A673 (cell line): ENCODE data around the gene CBLN1. TPM values are rescaled to one million over a fixed set of nuclear protein-coding genes. Genes with fewer than 3 reads are reported as not detected.

Experiments
- BruUV-seq: library from RNA; stranded (reverse); fragments of 400-500 nt; replicated peaks from 2 replicates; lab custom pipeline; 2021; lab: Mats Ljungman, UMichigan
- CTCF ChIA-PET: fragments of 300-600 bp; sonication (Branson Sonifier 250); formaldehyde crosslinking; loops from one replicate; lab custom pipeline; 2022; ENCODE audit warnings: antibody characterized with exemption; lab: Charles Lee
- POLR2A ChIA-PET: fragments of 300-600 bp; sonication (Branson Sonifier 250); formaldehyde crosslinking; loops from one replicate; lab custom pipeline; 2022; ENCODE audit warnings: antibody characterized with exemption; ENCODE audit not compliant: low non-redundant PET; lab: Charles Lee
- DNase-seq: peaks from one replicate; pipeline ENCODE4 v3.0.0-alpha.2; 2015; ENCODE audit warnings: low spot score
- H3K27ac ChIP-seq: fragments of 200-600 bp; sonication (generic); 2 replicates; pipeline ENCODE4 v1.5.1; 2016; ENCODE audit warnings: mixed run types, low read depth, mild to moderate bottlenecking, mixed read lengths, antibody characterized with exemption, low read length; ENCODE audit not compliant: poor library complexity, severe bottlenecking
- H3K27me3 ChIP-seq: fragments of 200-600 bp; sonication (generic); replicated peaks from 2 replicates; pipeline ENCODE4 v1.6.1; 2017; ENCODE audit warnings: mixed run types, low read depth, mild to moderate bottlenecking, mixed read lengths, antibody characterized with exemption, low read length; ENCODE audit not compliant: insufficient read depth, poor library complexity
- H3K36me3 ChIP-seq: fragments of 200-600 bp; sonication (generic); 2 replicates; pipeline ENCODE4 v1.6.1; 2016; ENCODE audit warnings: mixed run types, mild to moderate bottlenecking, mixed read lengths, antibody characterized with exemption, low read length; ENCODE audit not compliant: insufficient read depth, poor library complexity, severe bottlenecking
- H3K4me1 ChIP-seq: fragments of 200-600 bp; sonication (generic); 2 replicates; pipeline ENCODE4 v1.6.1; 2017; ENCODE audit warnings: mixed run types, mild to moderate bottlenecking, mixed read lengths, antibody characterized with exemption, low read length; ENCODE audit not compliant: insufficient read depth, poor library complexity, severe bottlenecking
- H3K4me3 ChIP-seq: fragments of 200-600 bp; sonication (generic); 2 replicates; pipeline ENCODE4 v1.5.1; 2016; ENCODE audit warnings: low read depth, mixed run types, mild to moderate bottlenecking, mixed read lengths, low read length; ENCODE audit not compliant: poor library complexity, severe bottlenecking
- H3K9me3 ChIP-seq: fragments of 200-600 bp; sonication (generic); 2 replicates; pipeline ENCODE4 v1.6.1; 2016; ENCODE audit warnings: mixed run types, low read depth, mild to moderate bottlenecking, mixed read lengths, antibody characterized with exemption, low read length; ENCODE audit not compliant: poor library complexity, severe bottlenecking
- CTCF ChIP-seq: fragments of 300-800, 200-600 bp; sonication (generic); conservative IDR thresholded peaks from 2 replicates; pipeline ENCODE4 v1.5.1; 2017; ENCODE audit warnings: low read depth, mild to moderate bottlenecking, antibody characterized with exemption, low read length, moderate library complexity, mixed read lengths
- EZH2 ChIP-seq: fragments of 200-600 bp; sonication (generic); IDR thresholded peaks from 2 replicates; pipeline ENCODE4 v1.6.1; 2017; ENCODE audit warnings: borderline replicate concordance, low read depth, mild to moderate bottlenecking, mixed read lengths, antibody characterized with exemption, low read length; ENCODE audit not compliant: poor library complexity, severe bottlenecking
- intact Hi-C: fragments of 100-400 bp; cut with micrococcal nuclease; formaldehyde crosslinking; loops from one replicate; pipeline ENCODE4 v1.10.0; 2022; ENCODE audit not compliant: unreplicated experiment
- total RNA-seq: library from RNA; stranded (reverse); gene quantifications from 2 replicates; pipeline ENCODE4 v1.2.3, GENCODE V29; 2021

CBLN1 gene
- total RNA-seq, 1 experiment from 2014 or later, result not detected

GRCh38 chr16:49305406-49305805 lies 23.8 kb upstream of the CBLN1 start:
- TF ChIP-seq CTCF (no peak), EZH2 (no peak)
- no peak for DNase-seq
- Histone ChIP-seq H3K27me3 (peaks cover 26% of the 10 kb centered on the region), H3K4me3 (no peak overlapping the region), H3K4me1 (no peaks in the 10 kb centered on the region), H3K36me3 (no peaks in the 10 kb centered on the region), H3K27ac (no peak overlapping the region), H3K9me3 (no peaks in the 10 kb centered on the region)
- ChIA-PET POLR2A (no interaction called here), CTCF (no interaction called here)
- BruUV-seq, result no TSS peak
- intact Hi-C loops, result no loop called here

GRCh38 chr16:49292413-49292812 lies 10.8 kb upstream of the CBLN1 start:
- TF ChIP-seq CTCF, result no peak
- TF ChIP-seq EZH2, result no peak
- ChIA-PET CTCF (no interaction called here), POLR2A (no interaction called here)
- intact Hi-C loops, result no loop called here
- Histone ChIP-seq H3K27ac (no peak overlapping the region), H3K4me1 (no peaks in the 10 kb centered on the region), H3K4me3 (no peak overlapping the region), H3K27me3 (peaks cover 86% of the 10 kb centered on the region), H3K9me3 (no peaks in the 10 kb centered on the region), H3K36me3 (no peaks in the 10 kb centered on the region)
- DNase-seq, result no peak
- no TSS peak for BruUV-seq

- no peak overlapping the region for H3K4me3 ChIP-seq
- no peak for DNase-seq
- POLR2A ChIA-PET, result no interaction called here
- H3K9me3 ChIP-seq, result no peaks in the 10 kb centered on the region
- CTCF ChIA-PET, result no interaction called here
- no TSS peak for BruUV-seq
- intact Hi-C loops, result no loop called here
- peaks cover 97% of the 10 kb centered on the region for H3K27me3 ChIP-seq
- H3K4me1 ChIP-seq, result no peaks in the 10 kb centered on the region
- TF ChIP-seq CTCF (no peak), EZH2 (no peak)
- H3K27ac ChIP-seq, result no peak overlapping the region
- H3K36me3 ChIP-seq, result no peaks in the 10 kb centered on the region
These were observed 5.9 kb upstream of the CBLN1 start for GRCh38 chr16:49287572-49287971.
